CD14-positive monocyte (primary cell): ENCODE data around the gene SCNN1B. TPM values are rescaled to one million over a fixed set of nuclear protein-coding genes. Genes with fewer than 3 reads are reported as not detected.

ENCODE experiments used
- DNase-seq, 3 donors: peaks; one replicate each; pipeline ENCODE4 v3.0.0-alpha.2; 2011 to 2022
- H2AFZ ChIP-seq: 2 replicates; pipeline ENCODE4 v1.6.0; 2012; ENCODE audit warnings: mild to moderate bottlenecking, low read depth, low read length, inconsistent platforms; ENCODE audit not compliant: insufficient read depth, poor library complexity, severe bottlenecking
- H3K27ac ChIP-seq, 2 donors: 1 replicate in 1 of 2; 2 replicates in 1 of 2; pipeline ENCODE4 v1.5.1; 2012 to 2013; ENCODE audit warnings: low read length in 2 of 2, control low read depth in 1 of 2, inconsistent platforms in 1 of 2, low read depth in 1 of 2, mild to moderate bottlenecking in 1 of 2
- H3K27me3 ChIP-seq, 2 donors: one replicate each; pipeline versions ENCODE4 v1.6.0 to v1.6.1; 2011 to 2013; ENCODE audit warnings: low read length in 2 of 2; ENCODE audit not compliant: control insufficient read depth in 2 of 2, insufficient read depth in 2 of 2
- H3K36me3 ChIP-seq, 2 donors: replicated peaks in 1 of 2; 1 replicate in 1 of 2; 2 replicates in 1 of 2; pipeline versions ENCODE4 v1.5.1 to v1.6.1; 2012 to 2013; ENCODE audit warnings: low read length in 2 of 2, control low read depth in 1 of 2, inconsistent platforms in 1 of 2, mild to moderate bottlenecking in 1 of 2; ENCODE audit not compliant: insufficient read depth in 2 of 2, control insufficient read depth in 1 of 2
- H3K4me1 ChIP-seq, 2 donors: 1 replicate in 1 of 2; 2 replicates in 1 of 2; pipeline versions ENCODE4 v1.5.1 to v1.6.1; 2012 to 2013; ENCODE audit warnings: low read length in 2 of 2, control low read depth in 1 of 2, inconsistent platforms in 1 of 2, mild to moderate bottlenecking in 1 of 2, moderate library complexity in 1 of 2; ENCODE audit not compliant: insufficient read depth in 2 of 2, control insufficient read depth in 1 of 2
- H3K4me2 ChIP-seq: replicated peaks from 2 replicates; pipeline ENCODE3; 2012; ENCODE audit warnings: low read length, moderate library complexity, mild to moderate bottlenecking; ENCODE audit not compliant: poor library complexity, severe bottlenecking; ENCODE audit errors: extremely low read depth
- H3K4me3 ChIP-seq, 3 experiments: fragments of 200-600 bp in 1 of 3; sonication (generic) in 1 of 3; replicated peaks in 1 of 3; 1 replicate in 2 of 3; 2 replicates in 1 of 3; pipeline ENCODE4 v1.5.1; 2011 to 2013; ENCODE audit warnings: low read length in 3 of 3, mild to moderate bottlenecking in 3 of 3, control low read depth in 2 of 3, low read depth in 2 of 3, inconsistent platforms in 1 of 3, moderate library complexity in 1 of 3
- H3K79me2 ChIP-seq: 2 replicates; pipeline ENCODE4 v1.6.0; 2012; ENCODE audit warnings: mild to moderate bottlenecking, control low read depth, inconsistent platforms, low read length, moderate library complexity; ENCODE audit not compliant: insufficient read depth
- H3K9ac ChIP-seq: 2 replicates; pipeline ENCODE4 v1.6.0; 2017; ENCODE audit warnings: low read length, mild to moderate bottlenecking; ENCODE audit not compliant: insufficient read depth, poor library complexity, severe bottlenecking
- H3K9me3 ChIP-seq, 2 donors: replicated peaks in 1 of 2; 1 replicate in 1 of 2; 2 replicates in 1 of 2; pipeline versions ENCODE4 v1.5.1 to v1.6.1; 2012 to 2013; ENCODE audit warnings: low read length in 2 of 2, control low read depth in 1 of 2; ENCODE audit not compliant: control insufficient read depth in 1 of 2, insufficient read depth in 1 of 2
- H4K20me1 ChIP-seq: 2 replicates; pipeline ENCODE4 v1.6.0; 2012; ENCODE audit warnings: mild to moderate bottlenecking, low read length, control low read depth, moderate library complexity; ENCODE audit not compliant: insufficient read depth
- H3K27ac Mint-ChIP-seq, 7 donors: one replicate each; pipeline ENCODE4 v1.8.0; 2020; ENCODE audit warnings: mild to moderate bottlenecking in 7 of 7, mixed read lengths in 7 of 7, moderate library complexity in 6 of 7, inconsistent platforms in 2 of 7
- H3K27me3 Mint-ChIP-seq, 3 donors: one replicate each; pipeline ENCODE4 v1.8.0; 2021 to 2022; ENCODE audit warnings: low read depth in 3 of 3, mild to moderate bottlenecking in 3 of 3, mixed read lengths in 3 of 3, moderate library complexity in 3 of 3, inconsistent platforms in 1 of 3
- H3K36me3 Mint-ChIP-seq, 2 donors: one replicate each; pipeline ENCODE4 v1.8.0; 2020; ENCODE audit warnings: mixed read lengths in 2 of 2, inconsistent platforms in 1 of 2, mild to moderate bottlenecking in 1 of 2
- H3K4me1 Mint-ChIP-seq: one replicate; pipeline ENCODE4 v1.8.0; 2020; ENCODE audit warnings: mild to moderate bottlenecking, mixed read lengths
- H3K4me3 Mint-ChIP-seq, 2 donors: one replicate each; pipeline ENCODE4 v1.8.0; 2020; ENCODE audit warnings: mild to moderate bottlenecking in 2 of 2, mixed read lengths in 2 of 2, moderate library complexity in 1 of 2
- H3K9me3 Mint-ChIP-seq, 7 donors: one replicate each; pipeline ENCODE4 v1.8.0; 2020 to 2022; ENCODE audit warnings: mixed read lengths in 7 of 7, mild to moderate bottlenecking in 6 of 7, moderate library complexity in 6 of 7, inconsistent platforms in 2 of 7
- CTCF ChIP-seq: fragments of 200-600 bp; IDR thresholded peaks from one replicate; pipeline ENCODE4 v1.8.0; 2022; ENCODE audit warnings: antibody characterized with exemption, mild to moderate bottlenecking
- WGBS: methylation state at CpG from one replicate; pipeline ENCODE4 v1.1.5; 2013; ENCODE audit warnings: missing lambda C conversion rate; ENCODE audit not compliant: insufficient coverage; 5-methylcytosine and 5-hydroxymethylcytosine counted together
- intact Hi-C, 2 donors: fragments of 100-400 bp; cut with micrococcal nuclease; formaldehyde crosslinking; loops; one replicate each; pipeline versions ENCODE4 v1.15.0 to v1.15.1; 2023
- polyA plus RNA-seq, 3 donors: library from polyadenylated mRNA; depleted of rRNA in 1 of 3; unstranded in 2 of 3; stranded (reverse) in 1 of 3; fragments of 300-500 nt in 2 of 3; fragments of >200 nt in 1 of 3; fragmentation: Illumina TruSeq in 2 of 3; gene quantifications; 1 replicate in 2 of 3; 2 replicates in 1 of 3; pipeline ENCODE4 v1.2.3, GENCODE V29; 2012 to 2021

The SCNN1B gene
- polyA plus RNA-seq, 3 donors = not detected

GRCh38 chr16:23317266-23317661, 15.2 kb downstream of the SCNN1B start:
- Mint-ChIP-seq H3K27me3 (peaks cover 0 to 4% (median 0%) of the 10 kb centered on the region in 3 donors), H3K27ac (no peak overlapping the region), H3K9me3 (peaks cover 0 to 4% (median 0%) of the 10 kb centered on the region in 7 donors), H3K4me1 (no peaks in the 10 kb centered on the region), H3K4me3 (no peak overlapping the region), H3K36me3 (no peaks in the 10 kb centered on the region)
- no peak overlapping the region for H3K27ac ChIP-seq
- H3K4me3 ChIP-seq = no peak overlapping the region
- DNase-seq = no peak
- no peak overlapping the region for H3K4me2 ChIP-seq
- H3K79me2 ChIP-seq = no peaks in the 10 kb centered on the region
- H2AFZ ChIP-seq = no peak overlapping the region
- H3K9ac ChIP-seq = no peak overlapping the region
- intact Hi-C loops = no loop called here
- H4K20me1 ChIP-seq = no peaks in the 10 kb centered on the region
- no peaks in the 10 kb centered on the region for H3K27me3 ChIP-seq
- WGBS = 78% methylated on average over 7 of the region's 8 CpGs
- H3K4me1 ChIP-seq = no peaks in the 10 kb centered on the region
- H3K36me3 ChIP-seq = no peaks in the 10 kb centered on the region
- no peak for TF ChIP-seq CTCF
- peaks cover 0 to 2% of the 10 kb centered on the region in 2 donors for H3K9me3 ChIP-seq

- no peak for DNase-seq
- no peak for TF ChIP-seq CTCF
- H3K27me3 Mint-ChIP-seq = peaks cover 0 to 4% (median 0%) of the 10 kb centered on the region in 3 donors
- no peaks in the 10 kb centered on the region for H3K4me1 ChIP-seq
- 70% methylated on average over 1 of the region's 2 CpGs for WGBS
- no peak overlapping the region for H3K4me3 ChIP-seq
- no peak overlapping the region for H3K4me3 Mint-ChIP-seq
- H3K27me3 ChIP-seq = no peaks in the 10 kb centered on the region
- no peak overlapping the region for H2AFZ ChIP-seq
- no peaks in the 10 kb centered on the region for H3K9me3 ChIP-seq
- no peaks in the 10 kb centered on the region for H4K20me1 ChIP-seq
- no peak overlapping the region for H3K27ac Mint-ChIP-seq
- H3K4me1 Mint-ChIP-seq = no peaks in the 10 kb centered on the region
- peaks cover 0 to 4% (median 0%) of the 10 kb centered on the region in 7 donors for H3K9me3 Mint-ChIP-seq
- H3K4me2 ChIP-seq = no peak overlapping the region
- H3K79me2 ChIP-seq = no peaks in the 10 kb centered on the region
- H3K27ac ChIP-seq = no peak overlapping the region
- no peaks in the 10 kb centered on the region for H3K36me3 Mint-ChIP-seq
- H3K9ac ChIP-seq = no peak overlapping the region
- intact Hi-C loops = no loop called here
- no peaks in the 10 kb centered on the region for H3K36me3 ChIP-seq
Observed at GRCh38 chr16:23317751-23318150, 15.6 kb downstream of the SCNN1B start.
